HG03378 (cell line): ENCODE results near the gene CTSA.
A peak's percentile ranks its signal among the peaks of the same experiment; 100 is the strongest.
"Not testable (repeated sequence)": the region's sequence is repeated elsewhere in the genome, so short reads cannot be mapped to it uniquely, and the experiment has no call there.

Source experiments
- ATAC-seq: cut with Tn5 transposase; IDR thresholded peaks from one replicate; pipeline ENCODE4 v1.9.1; 2021; ENCODE audit warnings: mild to moderate bottlenecking, moderate library complexity; ENCODE audit not compliant: unreplicated experiment

The CTSA gene

DNA sequence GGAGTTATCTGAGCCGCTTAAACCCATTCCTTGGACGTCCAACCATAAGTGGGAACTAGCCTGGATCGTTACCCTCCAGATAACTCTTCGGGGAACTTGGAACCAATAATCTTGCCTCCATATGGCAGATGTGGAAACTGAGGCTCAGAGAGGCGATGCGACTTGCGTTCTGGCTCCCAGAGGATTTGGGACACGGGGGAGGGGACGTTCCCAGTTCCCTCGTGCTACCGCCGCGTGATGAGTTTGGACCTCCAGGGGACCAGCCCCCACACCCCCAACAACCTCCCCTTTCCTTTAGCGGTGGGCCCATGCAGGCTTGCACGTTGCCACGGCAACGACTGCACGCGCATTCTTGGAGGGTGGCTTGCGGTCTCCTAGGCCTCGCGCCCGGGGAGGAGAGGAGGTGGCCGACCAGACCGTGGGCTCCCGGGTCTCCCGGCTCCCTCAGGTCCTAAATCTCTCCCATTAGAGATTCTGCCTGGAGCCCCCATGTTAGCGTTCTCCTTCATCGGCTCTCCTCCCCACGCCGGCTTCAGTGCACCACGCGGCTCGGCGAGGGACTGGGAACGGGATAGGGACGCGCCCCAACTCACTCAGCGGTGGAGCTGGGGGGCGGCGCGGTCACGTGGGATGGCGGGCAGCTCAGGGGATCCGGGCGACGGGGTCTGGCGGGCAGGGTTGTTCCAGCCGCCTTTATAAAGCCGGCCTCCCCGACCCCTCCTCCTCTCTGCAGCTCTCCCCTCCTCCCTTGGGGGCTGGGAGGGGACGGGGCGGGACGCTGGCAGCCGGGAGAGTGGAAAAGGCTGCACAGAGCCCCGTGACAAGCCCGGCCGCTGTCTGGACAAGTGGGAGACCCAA lies 20.6 kb downstream of the CTSA start, which contains the start of gene PLTP:
TSS of gene PLTP (minus strand) at position 670 of the 858 bp plus-strand sequence. CDS start 703 bp downstream, outside the sequence.
- ATAC-seq = no peak

DNA sequence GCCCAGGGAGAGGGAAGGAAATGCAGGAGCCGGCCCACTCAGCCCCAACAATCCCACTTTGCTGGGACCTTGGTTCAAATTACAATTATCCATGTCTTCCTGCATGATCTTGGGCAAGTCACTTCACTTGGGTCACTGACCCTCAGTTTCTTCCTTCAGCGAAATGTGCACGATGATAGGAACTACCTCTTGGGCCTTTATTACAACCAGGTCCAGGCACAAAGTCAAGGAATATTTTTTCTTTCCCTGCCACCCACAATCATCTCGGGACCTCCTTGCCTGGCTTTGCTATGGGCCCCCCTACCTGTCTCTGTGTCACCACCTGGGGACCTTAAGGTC lies 21.2 kb downstream of the CTSA start:
- no peak for ATAC-seq

DNA sequence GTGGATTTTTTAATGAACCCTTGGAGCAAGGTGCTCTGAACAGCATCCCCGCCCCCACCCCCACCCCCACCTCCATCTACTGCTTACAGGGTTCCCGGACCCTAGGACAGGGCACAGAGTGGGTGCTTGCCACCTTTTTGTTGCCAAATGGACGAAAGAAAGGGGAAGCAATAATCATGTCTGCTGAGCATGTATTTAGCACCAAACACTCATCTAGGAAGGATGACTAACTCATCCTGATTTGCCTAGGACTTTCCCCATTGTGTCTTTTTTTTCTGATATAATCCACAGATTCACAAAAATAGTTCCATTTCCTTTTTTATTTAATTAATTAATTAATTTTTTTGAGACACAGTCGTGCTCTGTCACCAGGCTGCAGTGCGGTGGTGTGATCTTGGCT lies 22.0 kb downstream of the CTSA start:
- no peak for ATAC-seq

DNA sequence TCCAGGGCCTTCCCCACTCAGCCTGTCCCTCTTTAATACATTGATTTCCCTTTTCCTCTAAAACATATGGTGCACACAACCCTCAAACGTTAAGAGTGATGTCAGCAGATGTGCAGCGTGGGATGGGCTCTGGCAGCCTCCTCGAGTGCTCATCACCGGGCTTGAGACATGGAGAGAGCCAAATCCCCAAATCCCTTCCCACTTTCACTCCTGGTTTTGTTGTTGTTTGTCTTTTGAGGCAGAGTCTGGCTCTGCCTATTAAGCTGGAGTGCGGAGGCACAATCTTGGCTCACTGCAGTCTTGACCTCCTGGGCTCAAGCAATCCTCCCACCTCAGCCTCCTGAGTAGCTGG lies 26.6 kb downstream of the CTSA start:
- ATAC-seq = no peak

DNA sequence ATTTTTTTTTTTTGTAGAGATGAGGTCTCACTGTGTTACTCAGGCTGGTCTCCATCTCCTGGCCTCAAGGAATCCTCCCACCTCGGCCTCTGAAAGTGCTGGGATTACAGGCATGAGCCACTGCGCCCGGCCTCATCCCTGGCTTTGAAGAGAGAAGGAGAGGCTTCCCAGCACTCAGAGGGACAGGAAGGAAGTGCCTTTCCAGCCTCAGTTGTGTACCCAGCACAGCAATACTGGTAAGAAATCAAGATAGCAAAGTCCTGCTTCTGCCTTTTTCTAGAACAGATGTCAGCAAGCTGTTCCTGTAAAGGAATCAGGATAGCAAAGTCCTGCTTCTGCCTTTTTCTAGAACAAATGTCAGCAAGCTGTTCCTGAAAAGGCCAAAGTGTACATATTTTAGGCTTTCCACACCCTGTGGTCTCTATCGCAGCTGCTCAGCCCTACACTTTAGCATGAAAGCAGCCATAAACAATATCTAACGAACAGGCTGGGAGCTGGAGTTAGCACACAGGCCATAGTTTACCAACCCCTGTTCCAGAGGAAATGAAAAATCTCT lies 27.1 kb downstream of the CTSA start:
- ATAC-seq = no peak

DNA sequence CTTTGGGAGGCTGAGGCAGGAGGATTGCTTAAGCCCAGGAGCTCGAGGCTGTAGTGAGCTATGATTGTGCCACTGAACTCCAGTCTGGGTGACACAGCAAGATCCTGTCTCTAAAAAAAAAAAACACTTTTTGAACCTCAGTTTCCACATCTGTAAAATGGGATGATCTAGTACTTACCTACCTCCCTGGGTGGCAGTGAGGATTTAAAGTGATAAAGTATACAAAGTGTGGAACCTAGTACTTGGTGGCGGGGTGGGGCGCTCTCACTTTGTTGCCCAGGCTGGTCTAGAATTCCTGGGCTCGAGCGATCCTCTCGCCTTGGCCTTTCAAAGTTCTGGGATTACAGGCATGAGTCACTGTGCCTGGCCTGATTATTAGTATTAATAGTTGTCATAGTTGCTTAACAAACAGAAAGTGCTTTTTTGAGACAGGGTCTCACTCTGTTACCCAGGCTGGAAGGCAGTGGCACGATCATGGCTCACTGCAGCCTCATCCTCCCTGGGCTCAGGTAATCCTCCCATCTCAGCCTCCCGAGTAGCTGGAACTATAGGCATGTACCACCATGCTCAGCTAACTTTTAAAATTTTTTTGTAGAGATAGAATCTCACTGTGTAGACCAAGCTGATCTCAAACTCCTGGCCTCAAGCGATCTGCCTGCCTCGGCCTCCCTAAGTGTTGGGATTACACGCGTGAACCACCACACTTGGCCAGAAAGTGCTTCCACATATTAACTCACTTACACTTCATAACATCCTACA lies 27.8 kb downstream of the CTSA start:
- no peak for ATAC-seq

DNA sequence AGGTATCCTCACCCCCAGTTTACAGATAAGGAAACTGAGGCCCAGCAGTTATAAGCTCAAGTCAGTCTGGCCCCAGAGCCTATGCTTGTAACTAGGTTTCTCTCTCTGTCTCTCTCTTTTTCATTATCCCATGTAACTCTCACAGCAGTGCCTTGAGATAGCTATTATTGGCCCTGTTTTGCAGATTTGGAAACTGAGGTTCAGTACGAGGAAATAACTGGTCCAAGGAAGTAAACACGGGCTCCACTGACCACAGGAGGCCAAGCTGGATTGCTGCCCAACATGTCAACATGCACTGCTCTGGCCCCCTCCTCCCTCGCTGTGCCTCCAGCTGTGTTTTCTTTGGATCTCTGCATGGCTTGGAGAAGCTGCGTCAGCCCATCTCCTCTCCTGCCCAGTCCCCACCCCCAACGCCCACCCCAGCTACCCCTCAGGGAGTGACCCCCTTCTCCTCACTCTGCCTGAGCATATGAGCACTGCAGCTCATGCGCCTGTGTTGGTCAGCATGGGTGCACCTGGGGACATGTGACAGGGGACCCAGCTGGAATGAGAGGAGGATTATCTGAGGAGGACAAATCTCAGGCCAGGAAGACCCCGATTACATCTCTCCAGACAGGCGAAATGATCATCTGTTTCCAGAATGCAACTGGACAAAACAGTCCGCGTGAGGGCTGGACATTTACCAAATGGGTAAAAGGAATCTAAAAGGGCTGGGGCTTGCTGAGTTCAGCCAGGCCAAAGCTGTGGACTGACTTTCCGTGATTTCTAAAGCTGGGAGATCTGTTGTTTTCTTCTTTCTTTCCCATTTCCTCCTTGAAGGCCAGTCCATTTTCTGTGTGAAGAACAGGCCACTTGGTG lies 28.6 kb downstream of the CTSA start:
- ATAC-seq = no peak

DNA sequence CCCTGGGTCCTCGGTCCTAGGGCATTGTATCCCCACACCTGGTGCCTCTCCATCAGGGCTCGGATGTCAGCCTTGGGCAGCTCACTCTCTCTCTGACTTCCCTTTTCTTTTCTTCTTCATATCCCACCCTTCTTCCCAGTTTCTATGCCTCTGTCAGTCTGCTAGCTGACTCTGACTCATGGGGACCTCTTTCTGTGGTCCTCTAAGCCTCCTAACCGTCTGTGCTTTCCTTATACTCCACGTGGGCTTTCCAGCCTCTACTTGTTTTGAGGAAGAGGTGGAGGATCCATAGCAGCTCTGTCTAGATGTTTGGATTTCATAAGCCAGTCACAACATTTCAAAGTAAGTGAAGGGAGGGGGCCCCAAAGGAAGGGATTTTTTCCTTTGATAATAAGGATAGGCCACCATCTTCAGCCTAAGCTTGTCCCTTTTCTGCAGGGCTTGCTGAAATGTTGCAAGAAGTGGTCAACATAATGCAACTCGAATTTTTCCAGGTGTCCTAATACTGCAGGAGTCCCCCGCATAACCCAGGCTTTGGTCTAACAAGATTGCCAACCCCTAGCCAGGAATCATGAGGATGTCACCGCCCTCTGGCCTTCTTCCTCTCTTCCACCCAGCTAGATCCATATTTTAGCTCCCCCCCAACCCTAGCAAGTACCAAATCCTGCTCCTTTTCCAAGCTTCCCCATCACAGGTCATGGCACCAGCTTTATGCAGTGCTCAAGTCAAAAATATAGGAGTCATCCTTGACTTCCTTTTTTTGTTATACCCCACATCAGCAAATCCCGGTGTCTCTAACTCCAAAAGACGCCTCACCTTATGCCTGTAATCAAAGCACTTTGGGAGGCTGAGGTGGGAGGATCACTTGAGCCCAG lies 29.6 kb downstream of the CTSA start:
- no peak for ATAC-seq

DNA sequence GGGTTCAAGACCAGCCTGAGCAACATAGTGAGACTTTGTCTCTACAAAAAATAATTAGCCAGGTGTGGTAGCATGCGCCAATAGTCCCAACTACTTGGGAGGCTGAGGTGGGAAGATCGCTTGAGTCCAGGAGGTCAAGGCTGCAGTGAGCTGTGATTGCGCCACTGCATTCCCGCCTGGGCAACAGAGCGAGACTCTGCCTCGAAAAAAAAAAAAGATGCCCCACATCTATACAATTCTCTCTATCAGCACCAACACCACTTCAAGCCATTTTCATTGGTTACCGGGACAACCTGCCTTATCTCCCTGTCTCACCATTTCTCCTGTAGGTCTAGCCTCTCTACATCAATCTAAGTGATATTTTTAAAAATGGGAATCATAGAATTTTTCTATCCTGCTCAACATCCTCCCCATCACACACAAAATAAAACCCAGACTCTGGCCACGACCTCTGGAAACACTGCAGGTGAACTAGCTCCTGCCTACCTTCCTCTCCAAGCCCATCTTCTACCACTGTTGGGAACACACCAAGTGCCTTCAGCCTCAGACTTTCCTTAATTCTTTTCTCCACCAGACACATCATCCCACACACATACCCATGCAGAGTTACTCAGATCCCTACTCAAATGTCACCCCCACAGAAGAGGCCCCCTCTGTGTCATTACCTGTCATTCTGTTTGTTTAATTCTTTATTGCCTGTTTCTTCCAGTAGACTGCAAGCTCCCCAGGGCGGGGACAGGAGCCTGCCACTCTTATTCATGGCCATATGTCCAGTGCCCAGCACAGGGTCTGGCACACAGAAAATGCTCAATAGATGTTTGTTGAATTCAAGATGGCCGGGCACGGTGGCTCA lies 30.4 kb downstream of the CTSA start:
- ATAC-seq = no peak

DNA sequence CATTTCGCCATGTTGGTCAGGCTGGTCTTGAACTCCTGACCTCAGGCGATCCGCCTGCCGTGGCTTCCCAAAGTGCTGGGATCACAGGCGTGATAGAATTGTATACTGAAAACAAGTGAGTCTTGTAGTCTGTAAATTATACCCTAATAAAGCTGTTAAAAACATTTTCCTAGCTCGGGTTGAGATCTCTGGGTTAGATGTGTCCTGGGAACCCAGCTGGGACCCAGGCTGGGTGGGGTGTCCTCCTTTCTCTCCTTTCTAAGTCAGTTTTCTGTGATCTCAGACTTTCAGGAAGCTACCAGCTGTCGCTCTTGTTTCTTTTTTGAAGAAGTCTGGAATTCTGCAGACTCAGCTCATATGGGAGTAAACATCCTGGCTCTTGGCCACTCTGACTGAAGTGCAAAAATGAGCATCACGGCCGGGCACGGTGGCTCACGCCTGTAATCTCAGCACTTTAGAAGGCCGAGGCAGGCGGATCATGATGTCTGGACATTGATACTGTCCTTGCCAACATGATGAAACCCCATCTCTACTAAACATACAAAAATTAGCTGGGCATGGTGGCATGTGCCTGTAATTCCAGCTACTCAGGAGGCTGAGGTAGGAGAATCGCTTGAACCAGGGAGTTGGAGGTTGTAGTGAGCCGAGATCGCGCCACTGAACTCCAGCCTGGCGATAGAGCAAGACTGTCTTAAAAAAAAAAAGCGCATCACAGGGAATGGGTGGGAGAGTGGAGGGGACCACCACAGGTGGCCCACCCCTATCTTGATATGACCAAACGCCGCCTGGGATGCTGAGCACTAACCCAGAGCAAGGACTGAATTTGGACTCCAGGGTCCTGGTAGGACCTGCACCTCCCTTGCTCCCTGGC lies 33.5 kb downstream of the CTSA start:
- ATAC-seq = no peak

DNA sequence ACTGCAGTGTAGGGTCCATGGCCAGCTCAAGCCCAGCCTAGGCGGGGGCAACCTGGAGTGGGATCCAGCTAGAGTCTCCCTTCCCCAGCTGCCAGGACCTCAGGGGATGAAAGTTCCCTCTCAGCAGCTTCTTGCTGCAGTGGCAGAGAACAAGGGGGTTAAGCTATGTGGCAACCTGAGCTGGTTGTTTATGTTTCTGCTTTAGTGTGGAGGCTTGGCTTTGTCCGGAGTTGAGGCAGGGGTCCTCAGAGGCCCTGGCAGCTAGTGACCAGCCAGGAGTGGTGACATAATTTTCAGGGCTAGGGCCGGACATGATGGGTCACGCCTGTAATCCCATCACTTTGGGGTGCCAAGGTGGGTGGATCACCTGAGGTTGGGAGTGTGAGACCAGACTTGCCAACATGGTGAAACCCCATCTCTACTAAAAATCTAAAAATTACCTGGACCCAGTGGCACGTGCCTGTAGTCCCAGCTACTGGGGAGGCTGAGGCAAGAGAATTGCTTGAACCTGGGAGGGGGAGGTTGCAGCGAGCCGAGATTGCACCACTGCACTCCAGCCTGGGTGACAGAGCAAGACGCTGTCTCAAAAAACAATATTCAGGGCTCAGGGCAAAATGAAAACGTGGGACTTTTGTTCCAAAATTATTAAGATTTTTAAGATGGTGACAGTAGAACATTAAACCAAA lies 34.8 kb downstream of the CTSA start:
- ATAC-seq = no peak

DNA sequence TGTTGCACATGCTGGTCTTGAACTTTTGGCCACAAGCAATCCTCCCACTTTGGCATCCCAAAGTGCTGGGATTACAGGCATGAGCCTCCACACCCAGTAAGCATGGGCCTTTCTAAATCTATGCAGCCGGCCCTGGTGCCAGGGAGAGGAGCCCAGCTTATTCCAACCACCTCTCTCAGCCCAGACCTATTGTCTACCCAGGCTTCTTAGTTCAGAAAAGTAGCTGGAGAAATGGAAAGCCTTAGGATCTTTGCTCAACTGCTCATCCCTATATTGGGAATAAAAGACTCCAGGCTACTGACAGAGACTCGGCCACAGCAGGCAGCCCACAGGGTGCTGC lies 35.6 kb downstream of the CTSA start:
- ATAC-seq = no peak

DNA sequence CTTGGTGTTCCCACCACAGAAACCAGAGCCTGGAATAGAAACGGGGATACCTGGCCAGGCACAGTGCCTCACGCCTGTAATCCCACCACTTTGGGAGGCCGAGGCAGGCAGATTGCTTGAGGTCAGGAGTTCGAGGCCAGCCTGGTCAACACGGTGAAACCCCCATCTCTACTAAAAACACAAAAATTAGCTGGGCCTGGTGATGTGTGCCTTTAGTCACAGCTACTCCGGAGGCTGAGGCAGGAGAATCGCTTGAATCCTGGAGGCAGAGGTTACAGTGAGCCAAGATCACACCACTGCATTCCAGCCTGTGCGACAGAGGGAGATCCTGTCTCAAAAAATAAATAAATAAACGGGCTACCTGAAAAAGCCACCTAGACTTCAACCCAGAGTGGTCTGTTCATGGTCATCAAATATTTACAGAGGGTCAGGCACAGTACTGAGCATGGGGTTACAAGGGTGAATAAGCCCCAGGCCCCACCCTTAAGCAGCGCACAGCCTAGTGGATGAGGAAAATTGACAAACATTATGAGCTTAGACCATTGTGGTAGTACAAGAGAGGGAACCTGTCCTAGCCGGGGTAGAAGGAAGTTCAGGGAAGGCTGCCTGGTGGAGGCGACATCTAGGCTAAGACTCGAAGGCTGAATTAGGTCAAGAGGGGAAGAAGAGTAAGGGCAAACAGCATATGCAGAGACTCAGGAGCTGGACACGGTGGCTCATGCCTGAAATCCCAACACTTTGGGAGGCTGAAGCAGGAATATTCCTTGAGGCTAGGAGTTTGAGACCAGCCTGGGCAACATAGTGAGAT lies 36.1 kb downstream of the CTSA start:
- no peak for ATAC-seq

DNA sequence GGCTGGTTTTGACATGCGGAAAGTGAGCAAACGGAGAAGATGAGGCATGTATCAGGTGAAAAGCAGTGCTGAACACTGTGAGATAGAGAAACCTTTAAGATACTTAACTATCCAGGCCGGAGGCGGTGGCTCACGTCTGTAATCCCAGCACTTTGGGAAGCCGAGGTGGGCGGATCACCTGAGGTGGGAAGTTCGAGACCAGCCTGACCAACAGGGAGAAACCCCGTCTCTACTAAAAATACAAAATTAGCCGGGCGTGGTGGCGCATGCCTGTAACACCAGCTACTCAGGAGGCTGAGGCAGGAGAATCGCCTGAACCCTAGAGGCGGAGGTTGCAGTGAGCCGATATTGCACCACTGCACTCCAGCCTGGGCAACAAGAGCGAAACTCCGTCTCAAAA lies 40.5 kb downstream of the CTSA start:
- not testable (repeated sequence) for ATAC-seq

DNA sequence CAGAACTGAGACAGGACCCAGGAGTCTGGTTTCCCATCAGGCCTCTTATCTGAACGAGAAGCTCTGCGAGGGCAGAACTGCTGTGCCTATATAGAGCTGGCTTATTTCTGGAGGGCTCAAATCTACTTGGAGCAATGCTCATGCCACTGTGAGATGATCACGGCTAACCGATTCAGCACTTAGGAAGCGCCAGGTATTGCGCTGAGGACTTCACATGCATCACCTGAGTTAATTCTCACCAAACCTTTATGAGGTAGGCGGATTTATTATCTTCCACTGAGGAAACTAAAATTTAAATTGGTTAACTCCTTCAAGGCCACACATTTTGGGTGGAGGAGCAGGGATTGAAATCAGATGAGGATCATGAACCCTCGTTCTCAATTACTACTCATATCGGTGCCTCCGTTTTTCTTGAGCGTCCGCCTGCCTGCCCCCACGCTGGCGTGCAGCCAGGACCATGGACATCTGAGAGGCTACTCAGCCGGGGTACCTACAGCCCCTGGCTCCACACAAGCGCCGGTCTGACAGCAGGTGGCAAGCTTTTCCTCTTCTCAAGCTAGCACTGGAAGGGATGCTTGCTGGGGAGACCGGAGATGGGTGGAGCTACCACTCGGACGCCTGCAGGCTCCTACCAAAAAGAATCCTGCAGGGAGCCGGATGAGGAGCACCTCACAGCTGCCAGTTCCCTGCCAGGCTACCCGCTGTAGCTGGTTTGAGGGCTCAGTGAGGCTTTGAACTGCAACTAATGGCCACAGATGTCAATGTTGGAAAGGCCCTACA lies 42.3 kb downstream of the CTSA start:
- ATAC-seq = no peak

DNA sequence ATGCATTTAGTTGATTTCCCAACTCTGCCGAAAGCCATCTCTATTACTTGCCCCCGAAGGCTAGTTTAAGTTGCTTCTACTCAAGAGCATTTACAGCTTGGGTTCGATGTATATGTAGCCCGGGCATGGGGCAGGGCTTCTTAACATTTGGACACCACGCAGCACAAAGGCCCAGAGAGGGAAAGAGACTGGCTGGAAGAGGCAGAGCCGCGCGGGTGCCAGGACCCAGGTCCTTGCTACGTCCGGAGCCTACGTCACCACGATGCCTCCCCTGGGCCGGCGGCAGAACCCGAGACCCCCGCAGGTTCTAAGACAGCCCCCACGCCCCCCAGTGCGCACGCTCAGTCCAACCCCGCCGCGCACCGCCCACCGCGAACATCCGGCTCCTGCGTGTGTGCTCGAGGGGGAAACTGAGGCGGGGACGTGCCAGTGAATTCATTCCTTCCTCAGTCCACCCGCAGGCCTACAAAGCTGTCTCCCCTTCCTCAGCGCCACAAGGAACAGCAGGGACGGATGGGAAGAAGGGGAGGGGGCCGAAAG lies 43.0 kb downstream of the CTSA start:
- peak; percentile 11 for ATAC-seq
